Prostate gland (tissue), 2 donors: ENCODE measurements around the gene GNAI3. TPM values are rescaled to one million over a fixed set of nuclear protein-coding genes. Genes with fewer than 3 reads are reported as not detected.

Experiments used
- DNase-seq: peaks from one replicate; pipeline ENCODE4 v3.0.0-alpha.2; 2019; ENCODE audit warnings: low spot score
- H3K27ac ChIP-seq, 2 donors: fragments of 200-600 bp; sonication (generic); 2 replicates each; pipeline ENCODE4 v1.5.1; 2017 to 2019
- H3K27me3 ChIP-seq: fragments of 200-600 bp; sonication (generic); replicated peaks from 2 replicates; pipeline ENCODE4 v1.5.1; 2019; ENCODE audit not compliant: insufficient read depth
- H3K36me3 ChIP-seq, 2 donors: fragments of 200-600 bp; sonication (generic); 1 replicate in 1 of 2; 2 replicates in 1 of 2; pipeline versions ENCODE4 v1.5.1 to v1.8.1; 2017 to 2019
- H3K4me1 ChIP-seq: fragments of 200-600 bp; sonication (generic); replicated peaks from 2 replicates; pipeline ENCODE4 v1.5.1; 2019
- H3K4me3 ChIP-seq, 2 donors: fragments of 200-600 bp; sonication (generic); 2 replicates each; pipeline ENCODE4 v1.5.1; 2017 to 2019
- H3K9me3 ChIP-seq: fragments of 200-600 bp; sonication (generic); 2 replicates; pipeline ENCODE4 v1.5.1; 2017
- POLR2A ChIP-seq: fragments of 450-650 bp; IDR thresholded peaks from one replicate; pipeline ENCODE4 v1.6.1; 2016; ENCODE audit warnings: antibody characterized with exemption, mild to moderate bottlenecking
- POLR2AphosphoS5 ChIP-seq: sonication (generic); formaldehyde crosslinking; IDR thresholded peaks from one replicate; pipeline ENCODE4 v1.6.1; 2017; ENCODE audit warnings: antibody characterized with exemption
- WGBS: methylation state at CpG from one replicate; pipeline ENCODE4 v1.1.5; 2018; 5-methylcytosine and 5-hydroxymethylcytosine counted together
- intact Hi-C: fragments of 100-400 bp; cut with DNase I; formaldehyde crosslinking; loops from one replicate; pipeline ENCODE4 v1.14.2; 2022
- total RNA-seq, 2 donors: library from RNA; depleted of rRNA; stranded (reverse); fragments of >200 nt; gene quantifications; one replicate each; pipeline ENCODE4 v1.1.0, GENCODE V29; 2016
- TF ChIP-seq, protein P1 (sequence below), 4 experiments: fragments of 200-600 bp in 2 of 4; fragments of 450-650 bp in 2 of 4; sonication (generic) in 2 of 4; IDR thresholded peaks; 1 replicate in 3 of 4; 2 replicates in 1 of 4; pipeline ENCODE4 v1.5.1; 2016 to 2019; ENCODE audit warnings: antibody characterized with exemption in 4 of 4, mild to moderate bottlenecking in 2 of 4, moderate library complexity in 2 of 4

Gene GNAI3
- total RNA-seq, 2 donors from 2014 or later, result 5.1 to 5.4 TPM

DNA sequence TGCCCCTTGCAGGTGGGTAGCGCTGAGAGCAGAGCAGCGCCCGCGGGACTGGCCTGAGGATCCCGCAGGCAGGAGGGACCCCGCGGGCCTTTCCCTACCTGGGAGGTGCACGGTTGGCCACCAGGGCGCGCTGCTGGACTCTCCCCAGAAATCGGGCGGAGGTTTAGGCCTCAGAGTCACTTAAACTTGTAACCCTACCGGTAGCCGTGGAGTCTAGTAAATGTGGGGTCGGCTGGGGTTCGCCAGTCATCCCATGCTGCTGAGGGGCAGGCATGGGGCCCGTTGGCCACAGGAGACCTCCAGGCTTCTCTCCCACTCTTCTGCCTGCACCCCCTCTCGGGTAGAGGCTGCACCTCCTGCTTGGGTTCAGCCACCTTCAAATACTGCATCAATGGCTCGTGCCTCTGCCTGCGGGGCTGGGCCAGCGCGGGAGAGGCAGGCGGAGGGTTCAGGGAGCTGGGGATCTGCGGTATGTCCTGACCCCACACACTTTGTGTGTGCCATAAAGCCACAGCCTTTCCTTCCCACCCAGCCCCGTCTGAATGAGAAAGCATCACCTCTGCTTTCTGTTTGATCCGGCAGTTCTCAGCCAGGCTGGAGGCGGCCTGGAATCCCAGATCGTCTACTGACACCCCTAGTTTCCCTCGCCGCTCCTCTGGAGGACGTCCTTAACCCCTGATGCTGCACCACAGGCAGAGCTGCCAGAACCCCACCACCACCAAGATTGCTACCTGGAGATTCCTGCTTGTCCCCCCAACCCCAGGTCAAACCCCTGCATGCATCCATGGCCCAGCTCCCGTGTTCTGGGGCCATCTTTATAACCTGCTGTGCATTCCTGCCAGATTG is 95.2 kb downstream of the GNAI3 start:
- no peak for TF ChIP-seq POLR2A
- TF ChIP-seq, protein P1, sequence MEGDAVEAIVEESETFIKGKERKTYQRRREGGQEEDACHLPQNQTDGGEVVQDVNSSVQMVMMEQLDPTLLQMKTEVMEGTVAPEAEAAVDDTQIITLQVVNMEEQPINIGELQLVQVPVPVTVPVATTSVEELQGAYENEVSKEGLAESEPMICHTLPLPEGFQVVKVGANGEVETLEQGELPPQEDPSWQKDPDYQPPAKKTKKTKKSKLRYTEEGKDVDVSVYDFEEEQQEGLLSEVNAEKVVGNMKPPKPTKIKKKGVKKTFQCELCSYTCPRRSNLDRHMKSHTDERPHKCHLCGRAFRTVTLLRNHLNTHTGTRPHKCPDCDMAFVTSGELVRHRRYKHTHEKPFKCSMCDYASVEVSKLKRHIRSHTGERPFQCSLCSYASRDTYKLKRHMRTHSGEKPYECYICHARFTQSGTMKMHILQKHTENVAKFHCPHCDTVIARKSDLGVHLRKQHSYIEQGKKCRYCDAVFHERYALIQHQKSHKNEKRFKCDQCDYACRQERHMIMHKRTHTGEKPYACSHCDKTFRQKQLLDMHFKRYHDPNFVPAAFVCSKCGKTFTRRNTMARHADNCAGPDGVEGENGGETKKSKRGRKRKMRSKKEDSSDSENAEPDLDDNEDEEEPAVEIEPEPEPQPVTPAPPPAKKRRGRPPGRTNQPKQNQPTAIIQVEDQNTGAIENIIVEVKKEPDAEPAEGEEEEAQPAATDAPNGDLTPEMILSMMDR (IDR thresholded peaks at IDR 0.05), result peak; percentile 69 to 88 (median 86)
- TF ChIP-seq POLR2AphosphoS5, result peak; percentile 28
- 41% methylated on average over 31 of the region's 32 CpGs for WGBS
- Histone ChIP-seq H3K27me3 (no peaks in the 10 kb centered on the region), H3K27ac (no peak overlapping the region), H3K4me3 (no peak overlapping the region), H3K9me3 (no peaks in the 10 kb centered on the region), H3K4me1 (no peaks in the 10 kb centered on the region), H3K36me3 (no peaks in the 10 kb centered on the region)
- peak; percentile 76 for DNase-seq
- intact Hi-C loops, result loop anchor here (5.0 kb wide), 2 partner anchors 129 to 339 kb away; partner anchors contain the start of gene AHCYL1

DNA sequence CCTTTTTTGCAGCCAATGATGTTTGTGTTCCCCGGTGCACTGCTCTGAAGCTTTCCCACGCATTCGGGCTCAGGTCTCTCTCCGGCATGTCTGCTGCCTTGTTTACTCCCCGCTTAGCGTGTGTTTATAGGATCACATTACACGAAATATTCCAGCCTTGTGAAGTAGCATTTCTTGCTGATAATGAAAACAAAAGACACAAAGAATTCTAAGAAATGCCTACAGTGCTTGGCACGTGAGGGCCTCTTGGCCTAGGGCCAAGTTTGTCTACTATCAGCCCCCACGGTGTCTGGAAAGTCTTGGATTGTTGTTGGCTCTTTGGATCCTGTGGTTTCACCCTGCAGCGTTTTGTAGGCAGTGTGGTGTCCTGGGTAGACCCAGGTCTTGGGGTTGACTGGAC is 96.3 kb downstream of the GNAI3 start:
- no CpG with 5 or more reads among the region's 10 CpGs for WGBS

DNA sequence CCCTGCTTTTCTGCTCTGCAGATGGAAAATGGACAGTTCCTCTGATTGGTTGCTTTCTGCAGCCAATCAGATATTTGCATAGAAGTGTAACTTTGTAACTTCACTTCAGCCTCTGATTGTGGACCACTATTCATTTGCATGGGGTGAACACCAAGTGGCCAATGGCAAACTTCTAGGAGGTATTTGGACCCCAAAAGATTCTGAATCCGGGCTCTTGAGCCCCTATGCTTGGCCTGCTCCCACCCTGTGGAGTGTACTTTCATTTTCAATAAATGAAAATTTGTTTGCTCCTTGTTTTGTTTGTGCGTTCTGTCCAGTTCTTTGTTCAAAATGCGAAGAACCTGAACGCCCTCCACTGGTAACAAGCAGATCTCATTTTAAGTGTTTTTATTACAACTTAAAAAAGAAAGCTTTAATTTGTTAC is 101.1 kb downstream of the GNAI3 start:
- H3K27me3 ChIP-seq, result no peaks in the 10 kb centered on the region
- no peak for DNase-seq
- TF ChIP-seq, protein P1 (IDR thresholded peaks at IDR 0.05), result peak in 2 of 4 experiments; percentile 31 to 56
- TF ChIP-seq POLR2AphosphoS5, result no peak
- H3K4me3 ChIP-seq, result no peak overlapping the region
- 45% methylated on average over 4 of the region's 4 CpGs for WGBS
- H3K36me3 ChIP-seq, result no peaks in the 10 kb centered on the region
- H3K27ac ChIP-seq, result no peak overlapping the region
- no peaks in the 10 kb centered on the region for H3K4me1 ChIP-seq
- intact Hi-C loops, result no loop called here
- no peaks in the 10 kb centered on the region for H3K9me3 ChIP-seq

More for the DNA sequence above, 96.3 kb downstream of the GNAI3 start:
- H3K4me1 ChIP-seq, result no peaks in the 10 kb centered on the region
- no peaks in the 10 kb centered on the region for H3K9me3 ChIP-seq
- H3K27ac ChIP-seq, result no peak overlapping the region
- TF ChIP-seq POLR2AphosphoS5 (no peak), POLR2A (no peak)
- TF ChIP-seq, protein P1 (IDR thresholded peaks at IDR 0.05), result no peak
- no peak overlapping the region for H3K4me3 ChIP-seq
- DNase-seq, result no peak
- no peaks in the 10 kb centered on the region for H3K36me3 ChIP-seq
- intact Hi-C loops, result loop anchor here (5.0 kb wide), 2 partner anchors 128 to 338 kb away; partner anchors contain the start of gene AHCYL1
- no peaks in the 10 kb centered on the region for H3K27me3 ChIP-seq

DNA sequence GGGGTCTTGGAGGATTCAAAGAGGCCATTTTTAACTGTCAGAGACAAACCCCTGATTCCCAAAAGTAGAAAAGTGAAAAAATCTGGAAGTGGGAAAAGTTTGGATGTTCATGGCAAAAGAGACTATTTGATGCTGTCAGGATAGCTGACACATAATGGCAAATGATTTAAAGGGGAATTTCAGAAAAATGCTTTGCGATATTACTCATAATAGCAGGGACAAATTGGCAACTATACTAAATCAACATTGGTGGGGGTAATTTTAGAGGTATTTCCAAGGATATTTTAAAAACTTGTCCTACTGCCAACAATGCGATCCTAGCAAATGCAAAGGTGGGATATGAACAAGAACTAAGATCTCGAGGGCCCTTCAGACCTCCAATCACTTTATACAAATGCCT is 102.2 kb downstream of the GNAI3 start:
- DNase-seq, result no peak
- no peaks in the 10 kb centered on the region for H3K4me1 ChIP-seq
- no peak overlapping the region for H3K4me3 ChIP-seq
- 92% methylated on average over 3 of the region's 3 CpGs for WGBS
- no peak overlapping the region for H3K27ac ChIP-seq
- H3K27me3 ChIP-seq, result no peaks in the 10 kb centered on the region
- TF ChIP-seq, protein P1 (IDR thresholded peaks at IDR 0.05), result no peak
- no peak for TF ChIP-seq POLR2A
- TF ChIP-seq POLR2AphosphoS5, result no peak
- H3K9me3 ChIP-seq, result no peaks in the 10 kb centered on the region
- H3K36me3 ChIP-seq, result no peaks in the 10 kb centered on the region
- intact Hi-C loops, result no loop called here

DNA sequence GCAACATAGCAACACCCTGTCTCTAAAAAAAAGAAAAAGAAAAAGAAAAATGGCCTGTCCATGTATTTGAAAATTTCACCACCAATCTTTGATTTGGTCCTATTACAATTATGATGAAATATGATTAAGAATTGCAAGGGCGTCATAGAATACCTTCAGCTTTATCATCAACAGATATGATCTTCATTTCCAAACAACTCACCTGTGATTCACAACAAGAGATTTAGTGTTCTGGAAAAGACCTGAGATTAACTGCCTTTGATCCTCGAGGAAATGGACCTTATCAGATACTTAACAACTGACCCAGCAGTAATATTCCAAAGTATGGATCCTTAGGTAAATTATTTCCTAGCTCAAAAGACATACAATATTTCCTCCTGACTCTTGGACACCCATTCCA is 104.0 kb downstream of the GNAI3 start:
- intact Hi-C loops, result no loop called here
- 79% methylated on average over 2 of the region's 2 CpGs for WGBS
- no peak for DNase-seq
- no peaks in the 10 kb centered on the region for H3K27me3 ChIP-seq
- TF ChIP-seq POLR2AphosphoS5, result no peak
- no peak for TF ChIP-seq POLR2A
- TF ChIP-seq, protein P1 (IDR thresholded peaks at IDR 0.05), result no peak
- no peaks in the 10 kb centered on the region for H3K4me1 ChIP-seq
- H3K27ac ChIP-seq, result no peak overlapping the region
- no peaks in the 10 kb centered on the region for H3K9me3 ChIP-seq
- no peak overlapping the region for H3K4me3 ChIP-seq
- no peaks in the 10 kb centered on the region for H3K36me3 ChIP-seq
